ENCODE measurements around the gene BMF. TPM values are rescaled to one million over a fixed set of nuclear protein-coding genes. Genes with fewer than 3 reads are reported as not detected.

The BMF gene
- total and polyA plus RNA-seq, 4 donors: 0.63 to 10.2 (median 4.0) TPM

GRCh38 chr15:40059821-40060220 is 48.9 kb downstream of the BMF start:
- Histone ChIP-seq H3K9ac (ENCODE audit: low read depth in 1 of 2, low read length in 2 of 2) (no peak overlapping the region), H3K36me3 (ENCODE audit: control insufficient read depth in 4 of 4, insufficient read depth in 3 of 4, low read depth in 1 of 4, low read length in 3 of 4) (no peaks in the 10 kb centered on the region), H3K4me3 (ENCODE audit: low read depth in 1 of 3, low read length in 3 of 3) (no peak overlapping the region), H3K27ac (ENCODE audit: low read depth in 1 of 2, low read length in 2 of 2) (no peak overlapping the region), H3K9me3 (ENCODE audit: control insufficient read depth in 4 of 4, low read length in 3 of 4) (no peaks in the 10 kb centered on the region), H3K27me3 (ENCODE audit: control insufficient read depth in 4 of 4, insufficient read depth in 4 of 4, low read length in 3 of 4) (no peaks in the 10 kb centered on the region), H3K4me1 (ENCODE audit: control insufficient read depth in 4 of 4, insufficient read depth in 4 of 4, low read length in 3 of 4) (peaks cover 9 to 22% (median 18%) of the 10 kb centered on the region in 4 donors)
- 93% methylated on average over 11 of the region's 11 CpGs for WGBS
- DNase-seq (ENCODE audit: low spot score): no peak
- TF ChIP-seq HNF4G (IDR thresholded peaks at IDR 0.05) (no peak), NR2F2 (IDR thresholded peaks at IDR 0.05) (no peak), FOXA1 (IDR thresholded peaks at IDR 0.05) (no peak), GABPA (IDR thresholded peaks at IDR 0.05 in 1 of 2, conservative IDR thresholded peaks at IDR 0.05 in 1 of 2) (no peak), FOXA2 (IDR thresholded peaks at IDR 0.05) (no peak), RXRA (IDR thresholded peaks at IDR 0.05) (no peak), ATF3 (IDR thresholded peaks at IDR 0.05) (no peak), EGR1 (IDR thresholded peaks at IDR 0.05; ENCODE audit: low read depth in 2 of 2) (no peak), ZBTB33 (IDR thresholded peaks at IDR 0.05) (no peak), YY1 (IDR thresholded peaks at IDR 0.05) (no peak), JUND (IDR thresholded peaks at IDR 0.05) (no peak), REST (IDR thresholded peaks at IDR 0.05) (no peak), SP1 (IDR thresholded peaks at IDR 0.05) (no peak), RAD21 (IDR thresholded peaks at IDR 0.05) (no peak), HNF4A (conservative IDR thresholded peaks at IDR 0.05) (no peak), TAF1 (conservative IDR thresholded peaks at IDR 0.05) (no peak)
- TF ChIP-seq, protein P1, sequence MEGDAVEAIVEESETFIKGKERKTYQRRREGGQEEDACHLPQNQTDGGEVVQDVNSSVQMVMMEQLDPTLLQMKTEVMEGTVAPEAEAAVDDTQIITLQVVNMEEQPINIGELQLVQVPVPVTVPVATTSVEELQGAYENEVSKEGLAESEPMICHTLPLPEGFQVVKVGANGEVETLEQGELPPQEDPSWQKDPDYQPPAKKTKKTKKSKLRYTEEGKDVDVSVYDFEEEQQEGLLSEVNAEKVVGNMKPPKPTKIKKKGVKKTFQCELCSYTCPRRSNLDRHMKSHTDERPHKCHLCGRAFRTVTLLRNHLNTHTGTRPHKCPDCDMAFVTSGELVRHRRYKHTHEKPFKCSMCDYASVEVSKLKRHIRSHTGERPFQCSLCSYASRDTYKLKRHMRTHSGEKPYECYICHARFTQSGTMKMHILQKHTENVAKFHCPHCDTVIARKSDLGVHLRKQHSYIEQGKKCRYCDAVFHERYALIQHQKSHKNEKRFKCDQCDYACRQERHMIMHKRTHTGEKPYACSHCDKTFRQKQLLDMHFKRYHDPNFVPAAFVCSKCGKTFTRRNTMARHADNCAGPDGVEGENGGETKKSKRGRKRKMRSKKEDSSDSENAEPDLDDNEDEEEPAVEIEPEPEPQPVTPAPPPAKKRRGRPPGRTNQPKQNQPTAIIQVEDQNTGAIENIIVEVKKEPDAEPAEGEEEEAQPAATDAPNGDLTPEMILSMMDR (IDR thresholded peaks at IDR 0.05; ENCODE audit: low read depth, low read length, missing input control): no peak
- TF ChIP-seq, protein P2, sequence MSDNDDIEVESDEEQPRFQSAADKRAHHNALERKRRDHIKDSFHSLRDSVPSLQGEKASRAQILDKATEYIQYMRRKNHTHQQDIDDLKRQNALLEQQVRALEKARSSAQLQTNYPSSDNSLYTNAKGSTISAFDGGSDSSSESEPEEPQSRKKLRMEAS (IDR thresholded peaks at IDR 0.05): no peak
